Mesothelial cell of epicardium (in vitro differentiated cells): Measurements from ENCODE around the gene TMEM163. TPM values are rescaled to one million over a fixed set of nuclear protein-coding genes. Genes with fewer than 3 reads are reported as not detected.
"Not testable (repeated sequence)": the region's sequence is repeated elsewhere in the genome, so short reads cannot be mapped to it uniquely, and the experiment has no call there.

ENCODE experiments used
- DNase-seq, 2 experiments: peaks; one replicate each; pipeline ENCODE4 v3.0.0; 2021; ENCODE audit warnings: low spot score in 2 of 2; ENCODE audit not compliant: unreplicated experiment in 2 of 2
- H3K27ac Mint-ChIP-seq: 2 replicates; pipeline ENCODE4 v1.8.0; 2021; ENCODE audit warnings: mixed read lengths
- H3K27me3 Mint-ChIP-seq: 2 replicates; pipeline ENCODE4 v1.8.0; 2021; ENCODE audit warnings: low read depth, mixed read lengths
- H3K36me3 Mint-ChIP-seq: 2 replicates; pipeline ENCODE4 v1.8.0; 2021; ENCODE audit warnings: mixed read lengths
- H3K4me1 Mint-ChIP-seq: 2 replicates; pipeline ENCODE4 v1.8.0; 2021; ENCODE audit warnings: mixed read lengths
- H3K4me3 Mint-ChIP-seq: 2 replicates; pipeline ENCODE4 v1.8.0; 2021; ENCODE audit warnings: mild to moderate bottlenecking, moderate library complexity, mixed read lengths
- H3K9me3 Mint-ChIP-seq: 2 replicates; pipeline ENCODE4 v1.8.0; 2021; ENCODE audit warnings: mixed read lengths
- CTCF ChIP-seq: fragments of 200-600 bp; sonication (generic); IDR thresholded peaks from one replicate; pipeline ENCODE4 v1.5.0; 2021; ENCODE audit warnings: antibody characterized with exemption; ENCODE audit not compliant: unreplicated experiment
- total RNA-seq: library from RNA; stranded (reverse); gene quantifications from 3 replicates; pipeline ENCODE4 v1.2.1, GENCODE V29; 2021

The TMEM163 gene
- total RNA-seq, 1 donor from 2014 or later = 0.47 TPM

DNA sequence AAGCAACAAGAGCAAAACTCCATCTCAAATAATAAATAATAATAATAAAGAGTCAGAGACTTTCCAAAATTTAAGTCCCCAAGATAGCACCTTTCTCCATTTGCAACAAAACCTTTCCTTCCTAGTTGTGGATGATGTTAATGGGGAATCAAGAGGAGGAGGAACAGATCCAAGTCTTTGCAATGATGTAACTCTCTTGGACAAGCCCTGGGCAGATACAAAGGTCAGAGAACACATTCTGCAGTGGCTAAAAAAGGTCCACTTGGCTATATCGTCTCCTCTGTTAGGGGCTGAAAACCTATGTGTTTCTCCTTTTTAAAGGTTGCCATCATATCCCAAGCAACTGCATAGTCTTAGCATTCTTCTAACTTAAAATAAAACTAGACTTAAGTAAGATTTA is 151.1 kb downstream of the TMEM163 start:
- no peaks in the 10 kb centered on the region for H3K4me1 Mint-ChIP-seq
- no peak for TF ChIP-seq CTCF
- H3K27ac Mint-ChIP-seq = no peak overlapping the region
- H3K27me3 Mint-ChIP-seq = peaks cover 28% of the 10 kb centered on the region
- H3K4me3 Mint-ChIP-seq = no peak overlapping the region
- DNase-seq = no peak
- no peaks in the 10 kb centered on the region for H3K36me3 Mint-ChIP-seq
- H3K9me3 Mint-ChIP-seq = no peaks in the 10 kb centered on the region

DNA sequence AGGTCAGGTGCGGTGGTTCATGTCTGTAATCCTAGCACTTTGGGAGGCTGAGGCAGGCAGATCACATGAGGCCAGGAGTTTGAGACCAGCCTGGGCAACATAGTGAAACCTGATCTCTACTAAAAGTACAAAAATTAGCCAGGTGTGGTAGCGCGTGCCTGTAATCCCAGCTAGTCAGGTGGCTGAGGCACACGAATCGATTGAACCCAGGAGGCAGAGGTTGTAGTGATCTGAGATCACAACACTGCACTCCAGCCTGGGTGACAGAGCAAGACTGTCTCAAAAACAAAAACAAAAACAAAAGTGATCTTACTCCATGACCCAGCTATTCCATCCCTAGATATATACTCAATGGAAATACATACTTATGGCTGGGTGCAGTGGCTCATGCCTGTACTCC is 153.8 kb downstream of the TMEM163 start:
- H3K4me3 Mint-ChIP-seq, H3K9me3 Mint-ChIP-seq, H3K4me1 Mint-ChIP-seq: not testable (repeated sequence)

GRCh38 chr2:134564549-134564948 is 154.3 kb downstream of the TMEM163 start:
- Mint-ChIP-seq H3K4me3 (no peak overlapping the region), H3K9me3 (no peaks in the 10 kb centered on the region), H3K36me3 (no peaks in the 10 kb centered on the region), H3K27me3 (peaks cover 24% of the 10 kb centered on the region), H3K27ac (no peak overlapping the region), H3K4me1 (no peaks in the 10 kb centered on the region)
- no peak for DNase-seq
- TF ChIP-seq CTCF = no peak

More for the DNA sequence above, 153.8 kb downstream of the TMEM163 start:
- not testable (repeated sequence) for DNase-seq, H3K27ac Mint-ChIP-seq, H3K36me3 Mint-ChIP-seq
- H3K27me3 Mint-ChIP-seq = peaks cover 24% of the 10 kb centered on the region

DNA sequence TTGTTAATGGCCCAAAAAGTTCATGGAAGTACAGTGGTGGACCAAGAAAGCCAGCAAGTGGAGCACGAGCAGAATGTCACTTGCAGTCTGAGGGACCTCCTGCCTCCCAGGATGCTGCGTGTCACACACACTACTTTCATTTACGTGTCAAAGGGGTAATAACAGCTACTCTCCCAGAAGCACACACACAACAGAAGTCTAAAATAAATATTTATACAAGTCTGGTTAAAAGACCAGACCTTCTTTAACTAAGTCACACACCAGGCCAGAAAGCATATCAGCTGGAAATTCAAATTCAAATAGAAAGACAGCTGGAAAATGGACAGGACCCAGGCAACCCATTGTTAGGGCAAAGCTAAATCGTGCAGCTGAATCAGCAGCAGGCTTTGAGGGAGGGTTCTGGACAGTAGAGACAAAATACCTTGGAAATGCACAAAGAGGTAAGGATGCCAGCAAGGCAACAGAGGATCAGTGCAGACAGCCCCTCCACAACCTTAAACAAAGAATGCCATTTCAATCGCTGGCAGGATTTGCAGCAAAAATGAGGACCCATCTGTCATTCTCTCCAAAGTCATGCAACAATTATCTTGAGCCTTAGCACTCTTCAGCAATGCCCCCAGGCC is 160.5 kb downstream of the TMEM163 start:
- Mint-ChIP-seq H3K27ac (no peak overlapping the region), H3K9me3 (no peaks in the 10 kb centered on the region), H3K4me1 (no peaks in the 10 kb centered on the region), H3K4me3 (no peak overlapping the region), H3K36me3 (no peaks in the 10 kb centered on the region), H3K27me3 (peaks cover 43% of the 10 kb centered on the region)
- no peak for TF ChIP-seq CTCF
- DNase-seq = no peak

- H3K4me3 Mint-ChIP-seq = no peak overlapping the region
- no peak for DNase-seq
- no peaks in the 10 kb centered on the region for H3K36me3 Mint-ChIP-seq
- no peaks in the 10 kb centered on the region for H3K9me3 Mint-ChIP-seq
- H3K4me1 Mint-ChIP-seq = no peaks in the 10 kb centered on the region
- TF ChIP-seq CTCF = no peak
- H3K27me3 Mint-ChIP-seq = peaks cover 39% of the 10 kb centered on the region
- H3K27ac Mint-ChIP-seq = no peak overlapping the region
Observed at GRCh38 chr2:134555411-134555810, 163.4 kb downstream of the TMEM163 start.

- no peak for DNase-seq
- Mint-ChIP-seq H3K4me1 (no peaks in the 10 kb centered on the region), H3K9me3 (no peaks in the 10 kb centered on the region), H3K36me3 (no peaks in the 10 kb centered on the region), H3K27me3 (peaks cover 45% of the 10 kb centered on the region), H3K27ac (no peak overlapping the region), H3K4me3 (no peak overlapping the region)
- no peak for TF ChIP-seq CTCF
Observed at GRCh38 chr2:134553657-134554056, 165.1 kb downstream of the TMEM163 start.
